Measurements from ENCODE around the gene BCAS3. TPM values are rescaled to one million over a fixed set of nuclear protein-coding genes. Genes with fewer than 3 reads are reported as not detected.

BCAS3 gene
- total RNA-seq, 4 donors from 2014 or later = 18.2 to 60.6 (median 23.4) TPM

- Histone ChIP-seq H3K4me3 (no peak overlapping the region), H3K9me3 (no peaks in the 10 kb centered on the region), H3K36me3 (no peaks in the 10 kb centered on the region), H3K27ac (no peak overlapping the region), H3K4me1 (peaks cover 0 to 10% of the 10 kb centered on the region in 2 donors), H3K27me3 (no peaks in the 10 kb centered on the region)
- DNase-seq (no peak), ATAC-seq (no peak)
- intact Hi-C loops (cut with DNase I; ENCODE audit: low total_unique reads) (no loop called here), in situ Hi-C loops (cut with MboI; ENCODE audit: low sequenced_read_pairs in 4 of 4) (loop anchor here in 1 of 4 donors (25.0 kb wide), 1 partner anchor 639 kb away; the partner anchor contains the start of gene TBX2)
- no peak for TF ChIP-seq POLR2A (IDR thresholded peaks at IDR 0.05)
- no peak for TF ChIP-seq CTCF (IDR thresholded peaks at IDR 0.05 in 4 of 5, conservative IDR thresholded peaks at IDR 0.05 in 1 of 5)
Measured at GRCh38 chr17:60748204-60748603, 70.6 kb downstream of the BCAS3 start.

- no peak for DNase-seq
- intact Hi-C loops (cut with DNase I; ENCODE audit: low total_unique reads) = no loop called here
- in situ Hi-C loops (cut with MboI; ENCODE audit: low sequenced_read_pairs in 4 of 4) = loop anchor here in 1 of 4 donors (25.0 kb wide), 1 partner anchor 638 kb away; the partner anchor contains the start of gene TBX2
Measured at GRCh38 chr17:60749050-60749449, 71.4 kb downstream of the BCAS3 start.

GRCh38 chr17:60749708-60750107 is 72.1 kb downstream of the BCAS3 start:
- DNase-seq = no peak
- TF ChIP-seq CTCF (IDR thresholded peaks at IDR 0.05 in 4 of 5, conservative IDR thresholded peaks at IDR 0.05 in 1 of 5) (no peak), POLR2A (IDR thresholded peaks at IDR 0.05) (no peak)
- no peaks in the 10 kb centered on the region for H3K36me3 ChIP-seq
- no peaks in the 10 kb centered on the region for H3K9me3 ChIP-seq
- H3K27me3 ChIP-seq = no peaks in the 10 kb centered on the region
- peaks cover 0 to 3% of the 10 kb centered on the region in 2 donors for H3K4me1 ChIP-seq
- H3K27ac ChIP-seq = no peak overlapping the region
- no peak overlapping the region for H3K4me3 ChIP-seq
- ATAC-seq = no peak
- intact Hi-C loops (cut with DNase I; ENCODE audit: low total_unique reads) = no loop called here
- in situ Hi-C loops (cut with MboI; ENCODE audit: low sequenced_read_pairs in 4 of 4) = loop anchor here in 1 of 4 donors (25.0 kb wide), 1 partner anchor 638 kb away; the partner anchor contains the start of gene TBX2

More at GRCh38 chr17:60749050-60749449, 71.4 kb downstream of the BCAS3 start:
- H3K27me3 ChIP-seq = no peaks in the 10 kb centered on the region
- ATAC-seq = no peak
- TF ChIP-seq CTCF (IDR thresholded peaks at IDR 0.05 in 4 of 5, conservative IDR thresholded peaks at IDR 0.05 in 1 of 5) (no peak), POLR2A (IDR thresholded peaks at IDR 0.05) (no peak)
- no peaks in the 10 kb centered on the region for H3K36me3 ChIP-seq
- no peaks in the 10 kb centered on the region for H3K9me3 ChIP-seq
- H3K27ac ChIP-seq = no peak overlapping the region
- H3K4me1 ChIP-seq = peaks cover 0 to 9% of the 10 kb centered on the region in 2 donors
- no peak overlapping the region for H3K4me3 ChIP-seq

GRCh38 chr17:60750640-60751039 is 73.0 kb downstream of the BCAS3 start:
- intact Hi-C loops (cut with DNase I; ENCODE audit: low total_unique reads) = no loop called here
- H3K36me3 ChIP-seq = no peaks in the 10 kb centered on the region
- no peak overlapping the region for H3K27ac ChIP-seq
- DNase-seq (no peak), ATAC-seq (no peak)
- no peaks in the 10 kb centered on the region for H3K9me3 ChIP-seq
- TF ChIP-seq POLR2A (IDR thresholded peaks at IDR 0.05) (no peak), CTCF (IDR thresholded peaks at IDR 0.05 in 4 of 5, conservative IDR thresholded peaks at IDR 0.05 in 1 of 5) (no peak)
- no peaks in the 10 kb centered on the region for H3K27me3 ChIP-seq
- H3K4me1 ChIP-seq = peaks cover 0 to 3% of the 10 kb centered on the region in 2 donors
- in situ Hi-C loops (cut with MboI; ENCODE audit: low sequenced_read_pairs in 4 of 4) = no loop called here
- no peak overlapping the region for H3K4me3 ChIP-seq

- Histone ChIP-seq H3K9me3 (no peaks in the 10 kb centered on the region), H3K27me3 (no peaks in the 10 kb centered on the region), H3K27ac (no peak overlapping the region), H3K4me3 (no peak overlapping the region), H3K36me3 (no peaks in the 10 kb centered on the region), H3K4me1 (no peaks in the 10 kb centered on the region)
- intact Hi-C loops (cut with DNase I; ENCODE audit: low total_unique reads) = no loop called here
- TF ChIP-seq POLR2A (IDR thresholded peaks at IDR 0.05) = no peak
- no peak for TF ChIP-seq CTCF (IDR thresholded peaks at IDR 0.05 in 4 of 5, conservative IDR thresholded peaks at IDR 0.05 in 1 of 5)
- in situ Hi-C loops (cut with MboI; ENCODE audit: low sequenced_read_pairs in 4 of 4) = no loop called here
- ATAC-seq = no peak
- DNase-seq = no peak
Measured at GRCh38 chr17:60751884-60752283, 74.2 kb downstream of the BCAS3 start.
